Neural cell (in vitro differentiated cells): ENCODE results near the gene SDK1.

ENCODE experiments used
- CTCF ChIP-seq: fragments of 450-650 bp; IDR thresholded peaks from 2 replicates; pipeline ENCODE4 v1.5.1; 2014; ENCODE audit warnings: antibody characterized with exemption, mild to moderate bottlenecking, moderate library complexity; ENCODE audit not compliant: poor library complexity, severe bottlenecking
- RAD21 ChIP-seq: fragments of 450-650 bp; conservative IDR thresholded peaks from 2 replicates; pipeline ENCODE4 v1.6.1; 2014; ENCODE audit warnings: antibody characterized with exemption, mild to moderate bottlenecking, moderate library complexity
- REST ChIP-seq: IDR thresholded peaks from 2 replicates; pipeline ENCODE4 v1.6.1; 2012; ENCODE audit warnings: borderline replicate concordance

GRCh38 chr7:3884543-3884942, 583.5 kb downstream of the SDK1 start:
- no peak for TF ChIP-seq CTCF
- no peak for TF ChIP-seq RAD21
- no peak for TF ChIP-seq REST
